ENCODE results near the gene EHBP1. TPM values are rescaled to one million over a fixed set of nuclear protein-coding genes. Genes with fewer than 3 reads are reported as not detected.

Gene EHBP1
- polyA plus RNA-seq, 1 of the 3 experiments (the other 2 are of a cell fraction), result 62.7 TPM

DNA sequence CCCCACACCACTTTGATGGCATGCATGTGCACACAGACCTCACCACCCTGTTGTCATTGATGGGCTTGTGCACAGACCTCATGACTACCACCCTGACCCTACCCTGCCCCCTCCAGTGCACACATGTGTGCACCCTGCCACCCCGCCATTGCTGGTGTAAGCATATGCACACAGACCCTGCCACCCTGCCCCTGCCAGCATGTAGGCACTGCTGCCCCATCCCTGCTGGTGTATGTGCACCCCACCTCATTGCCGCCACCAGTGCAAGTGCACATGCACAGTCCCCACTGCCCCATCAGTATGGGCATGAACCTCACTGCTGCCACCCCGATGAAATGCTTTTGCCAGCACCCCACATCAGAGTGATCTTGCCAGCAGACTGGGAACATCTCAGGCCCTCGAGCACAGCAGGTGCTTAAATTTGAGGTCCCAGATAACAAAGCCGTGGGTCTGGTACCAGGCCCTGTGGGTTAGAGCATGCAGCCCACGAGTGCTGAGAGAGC is 169.4 kb downstream of the EHBP1 start:
- WGBS (ENCODE audit: low lambda C conversion rate), result 93% methylated on average over 3 of the region's 6 CpGs
- Histone ChIP-seq H3K4me1 (ENCODE audit: control insufficient read depth in 1 of 2, insufficient read depth in 2 of 2, low read depth in 1 of 2, low read length in 1 of 2) (no peaks in the 10 kb centered on the region), H3K36me3 (replicated peaks in 1 of 2; ENCODE audit: control insufficient read depth in 1 of 2, insufficient read depth in 2 of 2, low read length in 1 of 2) (peaks cover 49 to 90% of the 10 kb centered on the region in 2 experiments), H3K9me2 (no peaks in the 10 kb centered on the region), H3K4me3 (ENCODE audit: low read depth in 2 of 2, low read length in 1 of 2) (no peak overlapping the region; a peak in 1 of 4 replicates), H3K79me2 (ENCODE audit: insufficient read depth) (no peaks in the 10 kb centered on the region), H3K9ac (no peak overlapping the region), H2AFZ (ENCODE audit: low read depth) (no peak overlapping the region), H3K9me3 (peaks cover 23% of the 10 kb centered on the region; the same call in 1 of the 2 replicates), H3K27me3 (ENCODE audit: insufficient read depth) (no peaks in the 10 kb centered on the region), H3K27ac (ENCODE audit: low read depth in 2 of 2, low read length in 1 of 2) (no peak overlapping the region), H3F3A (replicated peaks; ENCODE audit: insufficient read depth) (no peaks in the 10 kb centered on the region), H4K20me1 (ENCODE audit: insufficient read depth) (no peaks in the 10 kb centered on the region), H3K4me2 (no peak overlapping the region)
- POLR2A ChIA-PET, result no interaction called here
- CTCF ChIA-PET, result no interaction called here
- DNase-seq, result no peak
- TF ChIP-seq GATA2 (CRISPR knock-in tag; IDR thresholded peaks at IDR 0.05), result no peak
- TF ChIP-seq FOXJ3 (CRISPR knock-in tag; IDR thresholded peaks at IDR 0.05), result no peak

DNA sequence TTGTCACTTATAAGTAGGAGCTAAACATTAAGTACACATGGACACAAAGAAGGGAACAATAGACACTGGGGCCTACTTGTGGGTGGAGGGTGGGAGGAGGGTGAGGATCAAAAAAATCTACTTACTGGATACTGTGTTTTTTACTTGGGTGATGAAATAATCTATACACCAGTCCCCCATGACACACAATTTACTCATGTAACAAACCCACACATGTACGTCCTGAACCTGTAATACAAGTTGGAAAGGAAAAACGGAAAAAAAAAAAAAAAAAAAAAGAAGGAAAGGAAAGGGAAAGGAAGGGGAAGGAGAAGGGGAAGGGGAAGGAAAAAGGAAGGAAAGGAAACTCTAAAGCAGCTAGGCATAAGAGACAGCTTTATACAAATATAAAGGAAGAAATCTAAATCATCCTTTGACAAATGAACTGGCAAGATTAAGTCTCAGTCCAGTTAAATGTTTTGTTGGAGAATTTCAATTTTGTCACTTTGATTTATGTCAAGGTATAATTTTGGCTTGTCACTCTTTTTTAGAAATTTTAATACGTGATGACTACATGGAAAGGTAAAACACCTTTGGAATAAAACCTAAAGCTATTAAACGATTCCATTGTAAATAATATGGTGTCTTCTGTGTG is 175.8 kb downstream of the EHBP1 start:
- no peak overlapping the region for H3K27ac ChIP-seq (ENCODE audit: low read depth in 2 of 2, low read length in 1 of 2)
- no peak for DNase-seq
- no peak overlapping the region for H3K9ac ChIP-seq
- H3K9me2 ChIP-seq, result no peaks in the 10 kb centered on the region
- no peak overlapping the region for H3K4me2 ChIP-seq
- H3K79me2 ChIP-seq (ENCODE audit: insufficient read depth), result no peaks in the 10 kb centered on the region
- H3K9me3 ChIP-seq, result peaks cover 7% of the 10 kb centered on the region; the same call in 1 of the 2 replicates
- 96% methylated on average over 4 of the region's 4 CpGs for WGBS (ENCODE audit: low lambda C conversion rate)
- no peak overlapping the region for H2AFZ ChIP-seq (ENCODE audit: low read depth)
- no peaks in the 10 kb centered on the region for H4K20me1 ChIP-seq (ENCODE audit: insufficient read depth)
- H3F3A ChIP-seq (replicated peaks; ENCODE audit: insufficient read depth), result peaks cover 5% of the 10 kb centered on the region
- peaks cover 0 to 5% of the 10 kb centered on the region in 2 experiments; a peak in 1 of 4 replicates for H3K4me1 ChIP-seq (ENCODE audit: control insufficient read depth in 1 of 2, insufficient read depth in 2 of 2, low read depth in 1 of 2, low read length in 1 of 2)
- ChIA-PET CTCF (no interaction called here), POLR2A (no interaction called here)
- no peaks in the 10 kb centered on the region for H3K27me3 ChIP-seq (ENCODE audit: insufficient read depth)
- H3K4me3 ChIP-seq (ENCODE audit: low read depth in 2 of 2, low read length in 1 of 2), result no peak overlapping the region
- H3K36me3 ChIP-seq (replicated peaks in 1 of 2; ENCODE audit: control insufficient read depth in 1 of 2, insufficient read depth in 2 of 2, low read length in 1 of 2), result peaks cover 16 to 50% of the 10 kb centered on the region in 2 experiments
- no peak for TF ChIP-seq GABPA (IDR thresholded peaks at IDR 0.05; ENCODE audit: low read depth)
- TF ChIP-seq RFX5 (IDR thresholded peaks at IDR 0.05; ENCODE audit: low read length), result no peak
- TF ChIP-seq, protein P1, sequence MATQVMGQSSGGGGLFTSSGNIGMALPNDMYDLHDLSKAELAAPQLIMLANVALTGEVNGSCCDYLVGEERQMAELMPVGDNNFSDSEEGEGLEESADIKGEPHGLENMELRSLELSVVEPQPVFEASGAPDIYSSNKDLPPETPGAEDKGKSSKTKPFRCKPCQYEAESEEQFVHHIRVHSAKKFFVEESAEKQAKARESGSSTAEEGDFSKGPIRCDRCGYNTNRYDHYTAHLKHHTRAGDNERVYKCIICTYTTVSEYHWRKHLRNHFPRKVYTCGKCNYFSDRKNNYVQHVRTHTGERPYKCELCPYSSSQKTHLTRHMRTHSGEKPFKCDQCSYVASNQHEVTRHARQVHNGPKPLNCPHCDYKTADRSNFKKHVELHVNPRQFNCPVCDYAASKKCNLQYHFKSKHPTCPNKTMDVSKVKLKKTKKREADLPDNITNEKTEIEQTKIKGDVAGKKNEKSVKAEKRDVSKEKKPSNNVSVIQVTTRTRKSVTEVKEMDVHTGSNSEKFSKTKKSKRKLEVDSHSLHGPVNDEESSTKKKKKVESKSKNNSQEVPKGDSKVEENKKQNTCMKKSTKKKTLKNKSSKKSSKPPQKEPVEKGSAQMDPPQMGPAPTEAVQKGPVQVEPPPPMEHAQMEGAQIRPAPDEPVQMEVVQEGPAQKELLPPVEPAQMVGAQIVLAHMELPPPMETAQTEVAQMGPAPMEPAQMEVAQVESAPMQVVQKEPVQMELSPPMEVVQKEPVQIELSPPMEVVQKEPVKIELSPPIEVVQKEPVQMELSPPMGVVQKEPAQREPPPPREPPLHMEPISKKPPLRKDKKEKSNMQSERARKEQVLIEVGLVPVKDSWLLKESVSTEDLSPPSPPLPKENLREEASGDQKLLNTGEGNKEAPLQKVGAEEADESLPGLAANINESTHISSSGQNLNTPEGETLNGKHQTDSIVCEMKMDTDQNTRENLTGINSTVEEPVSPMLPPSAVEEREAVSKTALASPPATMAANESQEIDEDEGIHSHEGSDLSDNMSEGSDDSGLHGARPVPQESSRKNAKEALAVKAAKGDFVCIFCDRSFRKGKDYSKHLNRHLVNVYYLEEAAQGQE (IDR thresholded peaks at IDR 0.05; ENCODE audit: low read depth, low read length), result no peak
- TF ChIP-seq, protein P2, sequence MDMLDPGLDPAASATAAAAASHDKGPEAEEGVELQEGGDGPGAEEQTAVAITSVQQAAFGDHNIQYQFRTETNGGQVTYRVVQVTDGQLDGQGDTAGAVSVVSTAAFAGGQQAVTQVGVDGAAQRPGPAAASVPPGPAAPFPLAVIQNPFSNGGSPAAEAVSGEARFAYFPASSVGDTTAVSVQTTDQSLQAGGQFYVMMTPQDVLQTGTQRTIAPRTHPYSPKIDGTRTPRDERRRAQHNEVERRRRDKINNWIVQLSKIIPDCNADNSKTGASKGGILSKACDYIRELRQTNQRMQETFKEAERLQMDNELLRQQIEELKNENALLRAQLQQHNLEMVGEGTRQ (IDR thresholded peaks at IDR 0.05; ENCODE audit: borderline replicate concordance, low read depth, low read length), result no peak
- TF ChIP-seq YY1 (IDR thresholded peaks at IDR 0.05; ENCODE audit: low read depth), result no peak
- no peak for TF ChIP-seq SIN3A (IDR thresholded peaks at IDR 0.05; ENCODE audit: borderline replicate concordance, low read depth, low read length)
- TF ChIP-seq GATA2 (CRISPR knock-in tag; IDR thresholded peaks at IDR 0.05), result no peak
- TF ChIP-seq, protein P3, sequence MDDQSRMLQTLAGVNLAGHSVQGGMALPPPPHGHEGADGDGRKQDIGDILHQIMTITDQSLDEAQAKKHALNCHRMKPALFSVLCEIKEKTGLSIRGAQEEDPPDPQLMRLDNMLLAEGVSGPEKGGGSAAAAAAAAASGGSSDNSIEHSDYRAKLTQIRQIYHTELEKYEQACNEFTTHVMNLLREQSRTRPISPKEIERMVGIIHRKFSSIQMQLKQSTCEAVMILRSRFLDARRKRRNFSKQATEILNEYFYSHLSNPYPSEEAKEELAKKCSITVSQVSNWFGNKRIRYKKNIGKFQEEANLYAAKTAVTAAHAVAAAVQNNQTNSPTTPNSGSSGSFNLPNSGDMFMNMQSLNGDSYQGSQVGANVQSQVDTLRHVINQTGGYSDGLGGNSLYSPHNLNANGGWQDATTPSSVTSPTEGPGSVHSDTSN (IDR thresholded peaks at IDR 0.05), result no peak
- no peak for TF ChIP-seq TEAD4 (IDR thresholded peaks at IDR 0.05; ENCODE audit: borderline replicate concordance, insufficient read depth)
- no peak for TF ChIP-seq RXRA (IDR thresholded peaks at IDR 0.05; ENCODE audit: borderline replicate concordance, low read depth)
- TF ChIP-seq EP300 (IDR thresholded peaks at IDR 0.05; ENCODE audit: borderline replicate concordance in 1 of 2, low read depth in 1 of 2, low read length in 1 of 2), result no peak
- TF ChIP-seq, protein P4, sequence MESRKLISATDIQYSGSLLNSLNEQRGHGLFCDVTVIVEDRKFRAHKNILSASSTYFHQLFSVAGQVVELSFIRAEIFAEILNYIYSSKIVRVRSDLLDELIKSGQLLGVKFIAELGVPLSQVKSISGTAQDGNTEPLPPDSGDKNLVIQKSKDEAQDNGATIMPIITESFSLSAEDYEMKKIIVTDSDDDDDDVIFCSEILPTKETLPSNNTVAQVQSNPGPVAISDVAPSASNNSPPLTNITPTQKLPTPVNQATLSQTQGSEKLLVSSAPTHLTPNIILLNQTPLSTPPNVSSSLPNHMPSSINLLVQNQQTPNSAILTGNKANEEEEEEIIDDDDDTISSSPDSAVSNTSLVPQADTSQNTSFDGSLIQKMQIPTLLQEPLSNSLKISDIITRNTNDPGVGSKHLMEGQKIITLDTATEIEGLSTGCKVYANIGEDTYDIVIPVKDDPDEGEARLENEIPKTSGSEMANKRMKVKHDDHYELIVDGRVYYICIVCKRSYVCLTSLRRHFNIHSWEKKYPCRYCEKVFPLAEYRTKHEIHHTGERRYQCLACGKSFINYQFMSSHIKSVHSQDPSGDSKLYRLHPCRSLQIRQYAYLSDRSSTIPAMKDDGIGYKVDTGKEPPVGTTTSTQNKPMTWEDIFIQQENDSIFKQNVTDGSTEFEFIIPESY (IDR thresholded peaks at IDR 0.05; ENCODE audit: borderline replicate concordance, low read depth), result no peak
- no peak for TF ChIP-seq NFIC (IDR thresholded peaks at IDR 0.05; ENCODE audit: borderline replicate concordance)
- TF ChIP-seq MXI1 (IDR thresholded peaks at IDR 0.05; ENCODE audit: low read depth, low read length), result no peak
- TF ChIP-seq RAD21 (IDR thresholded peaks at IDR 0.05; ENCODE audit: low read length), result no peak
- TF ChIP-seq TCF12 (IDR thresholded peaks at IDR 0.05), result no peak
- TF ChIP-seq, protein P5, sequence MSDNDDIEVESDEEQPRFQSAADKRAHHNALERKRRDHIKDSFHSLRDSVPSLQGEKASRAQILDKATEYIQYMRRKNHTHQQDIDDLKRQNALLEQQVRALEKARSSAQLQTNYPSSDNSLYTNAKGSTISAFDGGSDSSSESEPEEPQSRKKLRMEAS (IDR thresholded peaks at IDR 0.05; ENCODE audit: low read depth), result no peak
